Dedifferentiated amniotic fluid mesenchymal stem cell (primary cell): ENCODE data around the gene WFDC6.
"Not testable (repeated sequence)": the region's sequence is repeated elsewhere in the genome, so short reads cannot be mapped to it uniquely, and the experiment has no call there.

Experiments used
- DNase-seq: peaks from one replicate; pipeline ENCODE4 v3.0.0-alpha.2; 2016; ENCODE audit errors: extremely low spot score

WFDC6 gene

DNA sequence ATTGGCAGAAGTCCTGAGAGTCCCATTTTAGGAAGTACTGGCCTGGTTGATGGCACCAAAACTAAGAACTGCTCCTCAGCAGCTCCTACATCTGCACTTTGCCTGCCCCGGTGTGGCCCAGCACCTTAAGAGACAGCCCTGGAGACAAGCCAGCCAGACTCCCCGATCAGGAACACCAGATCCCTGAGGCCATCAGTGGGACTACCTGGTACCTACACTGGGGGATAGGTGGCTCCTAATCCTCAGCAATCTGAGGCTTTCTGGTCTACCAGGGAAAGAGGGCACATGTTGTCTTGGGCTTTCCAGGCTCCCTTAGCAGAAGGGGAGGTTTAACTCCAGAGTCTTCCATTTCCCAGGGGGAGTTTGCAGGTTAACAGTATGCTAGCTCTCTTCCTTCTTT, at the start of gene WFDC6:
WFDC6 (minus strand) TSS at position 101 of the 400 bp plus-strand sequence; CDS start at position 26, 75 bp downstream.
- DNase-seq = no peak

DNA sequence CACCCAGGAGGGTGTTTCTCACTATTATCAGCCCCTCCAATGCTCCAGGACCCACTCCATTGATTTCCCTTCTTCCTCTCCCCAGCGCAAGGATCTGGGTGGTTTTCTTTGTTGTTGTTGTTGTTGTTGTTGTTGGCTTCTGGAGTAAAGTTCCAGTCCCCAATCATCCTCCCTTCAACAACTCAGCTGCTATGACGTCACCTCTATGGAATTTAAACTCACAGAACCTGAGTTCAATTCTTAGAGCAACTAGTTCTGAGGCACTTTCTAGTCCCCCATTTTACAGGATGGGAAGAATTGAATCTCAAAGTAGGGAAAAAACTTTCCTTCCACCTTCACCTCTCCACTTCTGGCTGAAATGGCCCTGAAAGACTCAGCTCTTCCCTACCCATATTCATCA, 49.5 kb upstream of the WFDC6 start:
- DNase-seq = no peak

DNA sequence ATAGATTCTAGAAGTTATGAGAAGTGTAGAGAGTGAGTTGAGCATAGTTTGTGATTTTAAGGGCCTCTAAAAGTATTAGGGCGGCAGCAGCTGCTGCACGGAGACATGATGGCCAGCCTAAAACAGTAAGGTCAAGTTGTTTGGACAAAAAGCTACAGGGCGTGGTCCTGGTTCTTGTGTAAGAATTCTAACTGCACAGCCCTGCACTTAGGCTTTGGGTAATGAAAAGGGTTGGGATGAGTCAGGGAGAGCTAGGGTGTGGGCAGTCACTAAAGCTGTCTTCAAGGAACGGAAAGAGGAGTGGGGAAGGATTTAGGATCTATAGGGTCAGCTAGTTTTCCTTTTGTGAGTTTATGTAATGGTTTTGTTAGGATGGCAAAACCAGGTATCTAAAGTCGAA, 46.7 kb upstream of the WFDC6 start:
- not testable (repeated sequence) for DNase-seq

DNA sequence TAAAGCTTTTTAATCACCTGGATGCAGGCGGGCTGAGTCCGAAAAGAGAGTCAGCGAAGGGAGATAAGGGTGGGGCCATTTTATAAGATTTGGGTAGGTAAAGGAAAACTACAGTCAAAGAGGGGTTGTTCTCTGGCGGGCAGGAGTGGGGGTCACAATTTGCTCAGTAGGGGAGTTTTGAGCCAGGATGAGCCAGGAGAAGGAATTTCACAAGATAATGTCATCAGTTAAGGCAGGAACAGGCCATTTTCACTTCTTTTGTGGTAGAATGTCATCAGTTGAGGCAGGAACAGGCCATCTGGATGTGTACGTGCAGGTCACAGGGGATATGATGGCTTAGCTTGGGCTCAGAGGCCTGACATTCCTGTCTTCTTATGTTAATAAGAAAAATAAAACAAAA, 45.0 kb upstream of the WFDC6 start:
- DNase-seq = not testable (repeated sequence)

DNA sequence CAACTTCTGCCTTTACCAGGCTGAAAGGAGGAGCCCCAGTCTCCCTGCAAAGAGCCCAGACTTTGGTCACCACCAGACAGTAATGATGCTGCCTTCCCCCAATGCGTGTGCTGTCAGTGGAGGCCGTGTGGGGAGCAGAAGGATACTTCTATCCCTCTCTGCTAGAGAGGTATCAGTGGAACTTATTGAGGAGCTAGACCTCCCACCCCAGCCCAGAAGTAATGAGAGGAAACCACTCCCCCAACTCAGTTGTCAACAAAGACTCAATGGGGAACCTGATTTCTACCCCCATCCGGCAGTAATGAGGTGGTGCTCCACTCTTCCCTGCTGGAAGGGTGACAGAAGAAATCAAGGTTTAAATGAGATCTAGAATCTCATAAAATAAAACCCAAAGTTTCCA, 44.2 kb upstream of the WFDC6 start:
- DNase-seq = no peak

DNA sequence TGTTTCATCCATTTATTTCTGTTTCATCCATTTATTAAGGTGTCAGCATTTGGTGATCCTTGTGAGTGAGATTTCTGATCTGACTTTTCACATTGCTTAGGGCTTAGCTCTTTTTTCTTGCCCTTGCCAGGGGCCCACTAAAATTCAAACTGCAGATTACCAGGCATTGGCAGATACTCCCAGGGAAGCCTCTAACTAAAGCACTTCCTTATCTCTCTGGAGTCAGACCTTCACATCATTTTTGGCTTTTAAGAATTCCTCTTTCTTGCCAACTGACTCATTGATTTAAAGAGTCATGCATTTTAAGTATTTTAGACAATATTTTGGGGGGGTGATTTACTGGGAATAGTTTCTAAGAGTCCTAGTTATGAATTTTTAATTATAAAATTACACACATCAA, 42.4 kb upstream of the WFDC6 start:
- no peak for DNase-seq

DNA sequence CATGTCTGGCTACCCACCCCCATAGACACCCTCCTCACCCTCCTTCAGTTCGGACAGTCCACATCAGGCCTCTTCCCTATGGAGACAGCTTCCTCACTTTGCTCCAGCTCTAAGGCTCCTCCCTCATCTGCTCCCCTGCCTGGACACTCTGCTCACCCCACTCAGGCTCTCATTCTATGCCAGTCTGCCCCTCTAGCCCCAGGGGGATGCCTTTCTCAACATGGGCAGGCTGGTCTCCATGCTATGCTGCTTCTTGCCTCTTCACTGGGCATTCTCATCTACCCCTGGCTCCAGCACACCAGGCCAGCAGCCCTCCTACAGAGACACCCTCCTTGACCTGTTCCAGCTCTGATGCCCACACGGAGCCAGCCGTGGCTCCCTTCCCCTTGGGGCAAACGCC, 39.9 kb upstream of the WFDC6 start, which contains the start of gene WFDC8:
WFDC8 (minus strand) TSS at position 101 of the 400 bp plus-strand sequence; CDS start at position 64, 37 bp downstream.
- DNase-seq = no peak

DNA sequence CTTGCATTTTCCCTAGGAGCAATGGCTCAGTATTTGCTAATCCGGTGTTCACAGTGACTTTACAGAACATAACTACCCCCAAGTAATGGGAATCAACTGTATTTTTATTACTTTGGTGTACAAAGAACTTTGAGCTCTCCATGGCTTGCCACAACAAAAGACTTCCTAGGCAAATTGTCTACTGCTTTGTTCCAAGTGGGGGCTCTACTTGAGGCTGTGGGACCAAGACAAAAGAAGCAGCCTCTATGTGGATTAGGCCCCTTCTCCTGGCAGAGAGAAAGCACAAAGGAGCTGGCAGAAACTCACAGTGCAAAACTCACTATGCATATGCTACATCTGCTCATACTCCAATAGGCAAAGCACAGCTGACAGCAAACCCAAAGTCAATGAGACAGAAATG, 38.9 kb upstream of the WFDC6 start:
- DNase-seq = no peak

DNA sequence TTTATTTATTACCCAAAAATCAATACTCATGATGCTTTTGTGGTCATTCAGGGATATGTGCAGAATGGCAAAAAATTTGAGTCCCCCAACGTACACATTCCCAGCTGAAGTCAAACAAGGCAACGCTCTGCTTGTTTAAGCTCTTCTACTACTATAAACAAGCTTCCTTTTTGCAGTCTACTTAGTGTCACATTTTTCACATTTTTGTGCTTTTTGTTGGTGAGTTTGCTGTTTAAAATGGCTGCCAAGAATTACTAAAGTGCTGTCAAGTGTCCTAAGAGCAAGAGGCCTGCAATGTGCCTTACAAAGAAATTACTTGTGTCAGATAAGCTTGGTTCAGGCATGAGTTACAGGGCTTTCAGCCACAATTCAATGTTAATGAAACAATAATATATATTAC, 37.7 kb upstream of the WFDC6 start:
- DNase-seq = no peak

DNA sequence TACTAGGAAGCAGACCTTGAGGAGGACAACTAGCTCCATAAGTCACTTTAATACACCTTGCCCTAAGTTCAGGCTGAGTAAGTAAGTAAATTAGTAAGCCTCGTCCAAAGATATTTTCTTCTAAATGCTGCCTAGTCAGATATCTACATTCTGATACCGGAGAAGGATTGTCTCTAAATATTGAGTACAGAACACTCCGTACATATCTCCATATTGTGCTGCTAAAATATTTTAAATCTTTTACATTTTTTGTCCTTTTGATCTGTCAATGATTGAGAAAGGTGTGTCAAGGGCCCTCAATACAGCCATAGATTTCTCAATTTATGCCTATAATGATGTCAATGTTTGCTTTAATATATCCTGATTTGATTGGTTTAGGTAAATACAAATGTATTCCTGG, 36.6 kb upstream of the WFDC6 start:
- no peak for DNase-seq

DNA sequence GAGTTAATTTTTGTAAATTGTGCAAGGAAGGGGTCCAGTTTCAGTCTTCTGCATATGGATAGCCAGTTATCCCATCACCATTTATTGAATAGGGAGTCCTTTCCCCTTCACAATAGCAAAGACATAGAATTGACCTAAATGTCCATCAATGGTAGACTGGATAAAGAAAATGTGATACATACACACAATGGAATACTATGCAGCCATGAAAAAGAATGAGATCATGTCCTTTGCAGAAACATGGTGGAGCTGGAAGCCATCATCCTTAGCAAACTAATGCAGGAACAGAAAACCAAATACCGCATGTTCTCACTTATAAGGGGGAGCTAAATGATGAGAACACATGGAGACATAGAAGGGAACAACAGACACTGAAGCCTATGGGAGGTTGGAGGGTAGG, 30.4 kb upstream of the WFDC6 start:
- DNase-seq = not testable (repeated sequence)

DNA sequence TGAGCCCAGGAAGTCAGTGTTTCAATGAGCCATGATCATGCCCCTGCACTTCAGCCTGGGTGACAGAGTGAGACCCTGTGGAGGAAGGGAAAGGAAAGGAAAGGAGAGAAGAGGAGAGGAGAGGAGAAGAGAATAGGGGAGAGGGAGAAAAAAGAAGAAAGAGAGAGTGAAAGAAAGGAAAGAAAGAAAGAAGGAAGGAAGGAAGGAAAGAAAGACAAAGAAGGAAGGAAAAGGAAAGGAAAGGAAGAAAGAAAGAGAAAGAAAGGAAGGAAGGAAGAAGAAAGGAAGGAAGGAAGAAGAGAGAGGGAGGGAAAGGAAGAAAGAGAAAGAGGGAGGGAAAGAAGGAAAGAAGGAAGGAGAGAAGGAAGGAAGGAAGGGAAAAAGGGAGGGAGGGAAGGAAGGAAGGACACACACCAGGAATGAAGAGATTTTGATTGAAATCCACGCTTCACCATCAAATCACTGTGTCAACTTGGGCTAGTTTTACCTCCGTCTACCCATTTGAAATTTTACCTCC, 25.5 kb upstream of the WFDC6 start:
- DNase-seq = no peak

DNA sequence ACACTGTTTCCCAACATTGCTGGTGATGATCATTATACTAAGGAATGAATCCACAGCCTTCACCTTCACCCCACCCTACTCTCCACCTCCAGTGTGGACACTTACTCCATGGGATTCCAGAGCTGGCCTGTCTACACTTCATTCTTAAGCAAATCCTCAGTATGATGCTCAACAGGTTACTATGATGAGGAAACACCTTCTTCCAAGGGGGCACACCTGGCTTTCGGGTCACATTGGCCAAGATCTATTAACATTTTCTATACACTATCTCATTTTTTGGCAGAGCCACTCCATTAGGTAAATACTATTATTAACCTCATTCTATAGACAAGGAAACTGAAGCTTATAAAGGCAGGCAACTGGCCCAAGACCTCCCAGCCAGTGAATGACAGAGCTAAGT, 15.9 kb upstream of the WFDC6 start:
- no peak for DNase-seq

DNA sequence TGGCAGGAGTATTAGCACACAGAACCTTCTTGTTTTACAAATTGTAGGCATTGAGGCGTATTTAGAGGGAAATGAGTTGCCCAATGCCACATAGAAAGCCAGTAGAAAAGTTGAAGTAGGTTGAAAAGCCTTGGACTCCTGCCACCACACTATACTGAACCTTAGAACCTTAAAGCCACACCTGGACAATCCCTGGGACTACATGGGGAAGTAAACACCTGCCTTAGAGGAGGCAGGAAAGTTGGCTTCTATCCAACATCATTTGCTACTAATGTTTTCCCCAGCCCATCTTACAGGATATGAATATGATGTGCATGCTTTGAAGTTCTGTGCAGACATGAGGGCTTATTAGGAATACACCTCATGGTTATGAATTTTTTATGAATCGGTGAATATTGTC, 13.2 kb upstream of the WFDC6 start:
- no peak for DNase-seq

DNA sequence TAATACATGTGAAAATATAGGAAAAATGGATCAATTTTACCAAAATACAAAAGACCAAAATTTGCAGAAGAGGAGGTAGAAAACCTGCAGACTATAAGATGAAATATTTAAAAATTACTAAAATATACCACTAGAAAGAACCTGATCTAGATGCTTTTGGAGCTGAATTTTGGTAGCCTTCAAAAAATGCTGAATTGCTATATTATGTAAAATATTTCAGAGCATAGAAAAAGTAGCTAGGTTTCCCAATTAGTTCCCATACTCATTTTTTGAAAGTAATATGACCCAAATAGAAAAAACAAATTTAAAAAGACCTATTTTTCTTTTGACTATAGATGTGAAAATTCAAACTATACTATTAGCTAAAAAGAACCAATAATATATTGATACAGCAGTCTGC, 11.5 kb upstream of the WFDC6 start:
- DNase-seq = no peak

DNA sequence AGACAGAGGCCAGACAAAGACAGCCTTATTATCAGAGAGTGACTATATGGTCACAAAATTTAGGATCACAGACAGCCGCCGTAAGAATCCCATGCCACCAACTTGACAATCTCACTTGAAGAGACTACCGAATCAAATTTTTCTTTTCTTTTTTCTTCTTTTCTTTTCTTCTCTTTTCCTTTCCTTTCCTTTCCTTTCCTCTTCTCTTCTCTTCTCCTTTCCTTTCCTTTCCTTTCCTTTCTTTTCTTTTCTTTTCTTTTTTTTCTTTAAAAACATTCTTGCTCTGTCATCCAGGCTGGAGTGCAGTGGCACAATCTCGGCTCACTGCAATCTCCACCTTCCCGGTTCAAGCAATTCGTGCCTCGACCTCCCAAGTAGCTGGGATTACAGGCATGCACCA, 9.1 kb upstream of the WFDC6 start:
- no peak for DNase-seq

DNA sequence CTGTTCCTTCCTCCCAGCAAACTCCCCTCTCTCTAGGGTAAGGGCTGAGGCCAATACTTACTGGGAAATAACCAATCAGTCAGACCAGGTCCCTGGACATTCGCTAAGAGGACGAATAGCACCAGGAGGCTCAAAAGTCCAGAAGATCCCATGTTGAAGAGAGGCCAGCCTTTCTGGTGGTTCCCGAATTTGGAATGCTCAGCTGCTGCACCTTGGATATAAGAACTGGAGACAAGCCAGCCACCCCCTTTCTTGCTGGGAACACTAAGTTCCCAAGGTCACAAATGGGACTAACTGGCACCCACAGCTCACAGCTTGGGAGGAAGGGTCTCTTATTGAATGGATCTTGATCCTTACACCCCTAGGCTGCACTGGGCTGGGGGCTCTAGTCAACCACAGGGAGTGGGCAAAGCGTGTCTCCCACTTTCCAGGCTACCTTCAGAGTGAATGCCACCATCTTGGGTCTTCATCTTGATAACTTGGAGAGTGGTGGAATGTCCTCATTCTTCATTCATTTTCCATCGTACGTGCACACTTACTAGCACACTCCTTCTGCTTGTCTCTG, 8.0 kb upstream of the WFDC6 start, which contains the start of gene EPPIN:
EPPIN (minus strand) TSS at position 196 of the 565 bp plus-strand sequence; CDS start at position 152, 44 bp downstream.
- DNase-seq = no peak

DNA sequence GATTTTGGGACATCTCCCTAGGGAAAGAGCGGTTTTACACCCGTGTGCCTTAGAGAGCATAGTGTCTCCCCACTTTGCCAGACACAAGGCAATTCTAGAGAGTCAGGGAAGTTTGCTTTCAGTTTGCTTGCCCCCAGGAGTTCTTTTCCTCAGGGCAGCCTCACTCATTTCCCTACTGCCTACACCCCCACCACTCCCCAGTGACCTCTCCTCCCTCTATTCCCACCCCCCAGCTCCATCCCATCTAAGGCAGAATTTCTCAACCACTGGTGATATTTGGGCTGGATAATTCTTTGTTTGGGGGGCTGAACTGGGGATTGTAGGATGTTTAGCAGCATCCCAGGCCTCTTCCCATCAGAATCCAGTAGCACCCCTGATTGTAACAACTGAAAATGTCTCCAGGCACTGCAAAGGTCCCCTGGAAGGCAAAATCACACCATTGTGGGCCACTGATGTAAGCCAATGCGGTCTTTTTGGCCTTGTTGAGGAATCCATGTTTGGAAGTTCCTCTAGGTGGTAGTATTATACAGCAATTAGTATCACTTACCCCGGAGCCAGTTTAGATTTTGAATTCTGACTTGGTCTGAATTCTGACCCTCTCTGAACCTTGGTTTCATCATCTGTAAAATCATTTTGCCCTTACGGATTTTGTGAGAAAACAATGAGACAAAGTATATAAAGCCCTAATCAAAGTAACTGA, 6.6 kb upstream of the WFDC6 start:
- DNase-seq = peak; percentile 22

DNA sequence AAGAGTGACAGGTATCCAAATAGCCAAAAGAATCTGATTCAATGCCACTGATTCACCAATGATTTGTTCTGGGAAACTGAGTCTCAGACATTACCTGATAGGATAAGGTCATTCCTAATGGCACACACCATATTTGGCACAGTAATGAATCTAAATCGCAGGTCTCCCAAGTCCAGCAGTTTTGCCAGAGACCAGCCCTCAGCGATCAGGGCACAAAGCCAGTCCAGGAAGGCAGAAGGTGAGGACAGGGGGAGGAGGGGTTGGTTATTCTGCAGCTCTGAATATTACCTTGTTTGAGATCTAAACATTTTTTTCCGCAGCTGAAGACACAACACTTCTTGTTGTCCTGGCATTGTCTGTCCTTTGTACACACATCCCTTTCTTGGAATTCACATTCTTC, 6.1 kb upstream of the WFDC6 start:
- DNase-seq = no peak

DNA sequence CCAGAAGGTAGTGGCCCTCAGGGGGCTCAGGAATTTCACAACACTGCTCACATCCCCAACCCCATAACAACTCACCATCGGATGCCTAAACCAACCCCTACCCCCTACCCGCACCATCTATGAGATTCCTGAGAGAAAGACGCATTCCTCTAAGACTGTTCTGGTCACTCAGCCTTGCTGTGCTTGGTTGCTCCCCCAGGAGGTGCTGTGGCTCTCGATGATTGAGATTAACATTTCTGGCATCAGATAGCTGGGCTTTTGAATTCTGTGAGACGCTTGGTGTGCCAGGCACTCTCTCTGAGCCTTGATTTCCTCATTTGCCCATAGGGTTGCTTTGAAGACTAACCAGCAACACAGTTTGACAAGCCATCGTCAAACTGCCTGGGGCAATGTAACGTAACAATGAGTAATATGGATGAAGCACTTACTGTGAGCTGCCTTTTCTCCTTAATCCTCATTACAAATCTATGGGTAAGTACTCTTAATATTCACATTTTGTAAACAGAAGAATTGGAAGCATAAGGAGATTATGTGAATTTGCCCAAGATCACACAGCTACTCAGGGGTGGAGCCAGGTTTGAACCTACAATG, 978 bp downstream of the WFDC6 start:
- DNase-seq = no peak

DNA sequence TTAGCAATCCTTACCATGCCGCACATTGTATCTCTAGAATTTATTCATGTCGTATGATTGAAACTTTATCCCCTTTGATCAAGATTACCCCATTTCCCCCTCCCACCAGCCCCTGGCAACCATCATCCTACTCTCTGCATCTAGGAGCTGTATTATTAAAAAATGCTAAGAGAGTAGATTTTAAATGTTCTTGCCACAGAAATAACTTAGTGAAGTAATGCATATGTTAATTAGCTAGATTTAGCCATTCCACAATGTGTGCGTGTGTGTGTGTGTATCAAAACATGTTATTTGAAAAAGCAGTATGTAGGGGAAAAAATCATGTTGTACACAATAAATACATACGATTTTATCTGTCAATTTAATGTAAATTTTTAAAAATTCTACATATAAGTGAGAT, 12.0 kb downstream of the WFDC6 start:
- no peak for DNase-seq

DNA sequence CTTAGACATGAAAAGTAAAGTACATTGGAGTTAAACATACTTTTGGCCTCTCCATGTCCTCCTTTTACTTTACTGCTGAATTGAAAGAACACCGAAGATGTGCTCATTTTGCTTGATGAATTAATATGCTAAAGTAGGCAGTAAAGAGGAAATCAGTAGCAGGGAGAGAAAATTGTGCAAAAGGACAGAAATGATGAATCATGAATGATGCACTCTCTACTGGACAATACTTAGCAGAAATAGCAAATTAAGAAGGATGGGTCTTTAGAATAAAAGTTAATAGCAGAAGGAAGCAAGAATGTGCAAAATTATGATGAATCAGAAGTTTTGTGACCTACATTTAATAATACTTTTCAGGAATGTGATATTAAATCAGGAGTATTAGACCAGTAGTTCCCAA, 15.5 kb downstream of the WFDC6 start:
- no peak for DNase-seq

DNA sequence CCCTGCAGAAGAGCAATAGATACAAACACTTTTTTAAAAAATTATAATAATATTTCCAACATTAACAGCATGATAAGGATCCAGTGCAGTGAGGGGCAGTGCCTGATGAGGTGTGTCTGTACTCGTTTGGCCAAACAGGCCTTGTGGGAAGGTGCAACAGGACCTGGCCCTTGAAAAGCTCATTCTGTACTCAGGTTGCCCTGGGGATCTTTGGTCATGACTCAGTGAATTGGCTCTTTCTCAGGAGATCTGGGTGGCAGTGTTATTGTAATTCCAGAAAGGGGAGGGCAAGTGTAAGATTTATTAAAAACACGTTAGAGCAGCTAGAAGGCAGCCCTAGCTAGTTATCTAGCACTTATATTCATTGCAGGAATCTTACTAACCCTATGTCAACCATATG, 21.0 kb downstream of the WFDC6 start:
- DNase-seq = no peak
